HCT116 (cell line): ENCODE data around the gene TK2. TPM values are rescaled to one million over a fixed set of nuclear protein-coding genes. Genes with fewer than 3 reads are reported as not detected.

Experiments
- ATAC-seq: fragments of 200-7000 bp; cut with Tn5 transposase; 2 replicates; pipeline ENCODE4 v1.9.1; 2020; ENCODE audit warnings: mild to moderate bottlenecking, moderate library complexity
- BruUV-seq: library from RNA; stranded (reverse); fragments of 400-500 nt; replicated peaks from 2 replicates; lab custom pipeline; 2021; lab: Mats Ljungman, UMichigan
- CTCF ChIA-PET: fragments of 300-600 bp; sonication (Branson Sonifier 250); formaldehyde crosslinking; loops from one replicate; lab custom pipeline; 2021; ENCODE audit warnings: antibody characterized with exemption; lab: Charles Lee
- POLR2A ChIA-PET: fragments of 300-600, 350-600 bp; sonication (Branson Sonifier 250); formaldehyde crosslinking; loops from one replicate; lab custom pipeline; 2021; ENCODE audit warnings: antibody characterized with exemption; lab: Charles Lee
- RAD21 ChIA-PET, 2 experiments: fragments of 300-600 bp; sonication (Branson Sonifier 250); formaldehyde crosslinking; loops; one replicate each; lab custom pipeline; 2023; ENCODE audit warnings: low total read pairs in 2 of 2; ENCODE audit not compliant: uncharacterized antibody in 2 of 2, unreplicated experiment in 2 of 2, low non-redundant PET in 1 of 2; lab: Charles Lee
- DNase-seq: peaks from one replicate; pipeline ENCODE4 v3.0.0-alpha.2; 2010; ENCODE audit warnings: low read depth, low spot score
- H2AFZ ChIP-seq: fragments of 200-600 bp; shearing (Covaris generic), sonication (generic); 2 replicates; pipeline ENCODE4 v1.6.1; 2017; ENCODE audit warnings: low read depth, mixed run types, mixed read lengths, antibody characterized with exemption, low read length; ENCODE audit not compliant: poor library complexity, severe bottlenecking
- H3K27ac ChIP-seq: 2 replicates; pipeline ENCODE4 v1.5.1; 2012; ENCODE audit warnings: low read depth, low read length
- H3K27me3 ChIP-seq: fragments of 200-600 bp; sonication (generic); 2 replicates; pipeline ENCODE4 v1.6.1; 2016; ENCODE audit warnings: mixed run types, low read length, mixed read lengths; ENCODE audit not compliant: insufficient read depth
- H3K36me3 ChIP-seq, 2 experiments: fragments of 200-500 bp in 1 of 2; fragments of 200-600 bp in 1 of 2; sonication (Bioruptor generic) in 1 of 2; sonication (generic) in 1 of 2; 2 replicates each; pipeline versions ENCODE4 v1.5.1 to v1.6.1; 2014 to 2016; ENCODE audit warnings: low read length in 2 of 2, inconsistent platforms in 1 of 2, mixed read lengths in 1 of 2, mixed run types in 1 of 2; ENCODE audit not compliant: insufficient read depth in 2 of 2, control insufficient read depth in 1 of 2
- H3K4me1 ChIP-seq, 2 experiments: fragments of 200-600 bp in 1 of 2; sonication (generic) in 1 of 2; 2 replicates each; pipeline versions ENCODE4 v1.5.1 to v1.6.1; 2012 to 2017; ENCODE audit warnings: low read length in 2 of 2, inconsistent platforms in 1 of 2, mild to moderate bottlenecking in 1 of 2, mixed read lengths in 1 of 2, mixed run types in 1 of 2, moderate library complexity in 1 of 2; ENCODE audit not compliant: insufficient read depth in 2 of 2, control insufficient read depth in 1 of 2
- H3K4me2 ChIP-seq: fragments of 200-600 bp; sonication (generic); 2 replicates; pipeline ENCODE4 v1.6.1; 2017; ENCODE audit warnings: mixed run types, low read length, mixed read lengths
- H3K4me3 ChIP-seq, 2 experiments: fragments of 200-600 bp in 1 of 2; sonication (generic) in 1 of 2; replicated peaks in 1 of 2; 2 replicates each; pipeline ENCODE4 v1.5.1; 2011 to 2016; ENCODE audit warnings: low read length in 2 of 2, control low read depth in 1 of 2, low read depth in 1 of 2, mild to moderate bottlenecking in 1 of 2, mixed read lengths in 1 of 2, mixed run types in 1 of 2
- H3K79me2 ChIP-seq: fragments of 200-600 bp; sonication (generic); 2 replicates; pipeline ENCODE4 v1.6.1; 2017; ENCODE audit warnings: mild to moderate bottlenecking, mixed run types, low read length, moderate library complexity, mixed read lengths; ENCODE audit not compliant: insufficient read depth
- H3K9ac ChIP-seq: fragments of 200-600 bp; sonication (generic); 2 replicates; pipeline ENCODE4 v1.6.1; 2016; ENCODE audit warnings: low read length, mixed read lengths
- H3K9me2 ChIP-seq: fragments of 200-600 bp; sonication (generic), shearing (Covaris generic); 2 replicates; pipeline ENCODE4 v1.6.1; 2017; ENCODE audit warnings: mixed run types, mild to moderate bottlenecking, moderate library complexity; ENCODE audit not compliant: insufficient read depth
- H3K9me3 ChIP-seq, 2 experiments: fragments of 200-500 bp in 1 of 2; fragments of 200-600 bp in 1 of 2; sonication (Bioruptor generic) in 1 of 2; sonication (generic) in 1 of 2; 2 replicates each; pipeline ENCODE4 v1.6.1; 2014 to 2017; ENCODE audit warnings: low read length in 2 of 2, mixed read lengths in 2 of 2, inconsistent platforms in 1 of 2, low read depth in 1 of 2, mild to moderate bottlenecking in 1 of 2, mixed run types in 1 of 2, moderate library complexity in 1 of 2; ENCODE audit not compliant: control insufficient read depth in 1 of 2, insufficient read depth in 1 of 2
- H4K20me1 ChIP-seq: fragments of 200-600 bp; sonication (generic), shearing (Covaris generic); 2 replicates; pipeline ENCODE4 v1.6.1; 2017; ENCODE audit warnings: mixed run types, mild to moderate bottlenecking, moderate library complexity; ENCODE audit not compliant: insufficient read depth
- CBX3 ChIP-seq: IDR thresholded peaks from 2 replicates; pipeline ENCODE4 v1.6.1; 2012; ENCODE audit warnings: low read depth
- CEBPB ChIP-seq: IDR thresholded peaks from 2 replicates; pipeline ENCODE4 v1.6.1; 2012; ENCODE audit warnings: low read depth
- EZH2 ChIP-seq: fragments of 200-600 bp; sonication (generic); IDR thresholded peaks from 2 replicates; pipeline ENCODE4 v1.6.1; 2017; ENCODE audit warnings: antibody characterized with exemption, mixed run types
- EZH2phosphoT487 ChIP-seq: fragments of 200-600 bp; IDR thresholded peaks from 2 replicates; pipeline ENCODE4 v1.6.1; 2018; ENCODE audit warnings: antibody characterized with exemption, borderline replicate concordance
- FOSL1 ChIP-seq: IDR thresholded peaks from 2 replicates; pipeline ENCODE4 v1.6.1; 2012; ENCODE audit warnings: low read depth
- POLR2A ChIP-seq: IDR thresholded peaks from 2 replicates; pipeline ENCODE4 v1.7.0; 2011; ENCODE audit warnings: borderline replicate concordance; ENCODE audit not compliant: insufficient read depth, insufficient read length; ENCODE audit errors: extremely low read depth
- POLR2AphosphoS5 ChIP-seq: IDR thresholded peaks from 2 replicates; pipeline ENCODE4 v1.6.1; 2011; ENCODE audit warnings: mild to moderate bottlenecking, low read depth, low read length, moderate library complexity
- SP1 ChIP-seq: IDR thresholded peaks from 2 replicates; pipeline ENCODE4 v1.6.1; 2012; ENCODE audit warnings: low read depth
- TCF7L2 ChIP-seq: IDR thresholded peaks from 2 replicates; pipeline ENCODE4 v1.7.0; 2011; ENCODE audit warnings: borderline replicate concordance, inconsistent platforms; ENCODE audit not compliant: insufficient read depth, insufficient read length; ENCODE audit errors: extremely low read depth
- ZFX ChIP-seq: fragments of 450-650 bp; IDR thresholded peaks from 2 replicates; pipeline ENCODE4 v1.6.1; 2017
- intact Hi-C: fragments of 100-400 bp; cut with micrococcal nuclease; formaldehyde crosslinking; loops from 2 replicates; pipeline ENCODE4 v1.10.0; 2022
- total RNA-seq: library from RNA; stranded (reverse); gene quantifications from one replicate; pipeline ENCODE4 v1.2.1, GENCODE V29; 2021; ENCODE audit not compliant: unreplicated experiment
- TF ChIP-seq, protein P1 (sequence below): IDR thresholded peaks from 2 replicates; pipeline ENCODE4 v1.6.1; 2012
- TF ChIP-seq, protein P2 (sequence below): IDR thresholded peaks from 2 replicates; pipeline ENCODE4 v1.6.1; 2012; ENCODE audit warnings: low read depth

Gene TK2
- total RNA-seq, 1 experiment from 2014 or later = 15.4 TPM

DNA sequence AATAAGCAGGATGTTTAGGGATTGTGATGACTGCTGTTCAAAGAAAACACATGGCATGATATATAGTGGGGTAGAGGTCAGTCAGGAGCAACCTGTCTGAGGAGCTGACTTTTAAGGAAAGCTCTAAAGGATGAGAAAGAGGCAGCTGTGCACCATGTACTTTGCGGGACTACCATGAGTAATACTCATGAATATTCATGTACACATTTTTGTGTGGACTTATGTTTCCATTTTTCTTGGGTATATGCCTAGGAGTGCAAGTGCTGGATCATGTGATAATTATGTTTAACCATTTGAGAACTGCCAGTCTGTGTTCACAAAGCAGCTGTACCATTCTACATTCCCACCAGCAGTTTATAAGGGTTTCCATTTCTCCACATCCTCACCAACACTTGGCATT lies 87.0 kb downstream of the TK2 start:
- H4K20me1 ChIP-seq = no peaks in the 10 kb centered on the region
- no peak overlapping the region for H3K4me3 ChIP-seq
- no peaks in the 10 kb centered on the region for H3K36me3 ChIP-seq
- ChIA-PET RAD21 (no interaction called here), CTCF (interaction anchor here (1.5 kb wide), 1 partner anchor 56 kb away, joined by 4 read pairs; no protein-coding TSS in a partner anchor)
- TF ChIP-seq POLR2A (no peak), TCF7L2 (no peak), SP1 (no peak), CBX3 (no peak), FOSL1 (no peak), EZH2 (no peak), CEBPB (no peak), EZH2phosphoT487 (no peak), POLR2AphosphoS5 (no peak), ZFX (no peak)
- TF ChIP-seq, protein P1, sequence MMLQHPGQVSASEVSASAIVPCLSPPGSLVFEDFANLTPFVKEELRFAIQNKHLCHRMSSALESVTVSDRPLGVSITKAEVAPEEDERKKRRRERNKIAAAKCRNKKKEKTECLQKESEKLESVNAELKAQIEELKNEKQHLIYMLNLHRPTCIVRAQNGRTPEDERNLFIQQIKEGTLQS = no peak
- TF ChIP-seq, protein P2, sequence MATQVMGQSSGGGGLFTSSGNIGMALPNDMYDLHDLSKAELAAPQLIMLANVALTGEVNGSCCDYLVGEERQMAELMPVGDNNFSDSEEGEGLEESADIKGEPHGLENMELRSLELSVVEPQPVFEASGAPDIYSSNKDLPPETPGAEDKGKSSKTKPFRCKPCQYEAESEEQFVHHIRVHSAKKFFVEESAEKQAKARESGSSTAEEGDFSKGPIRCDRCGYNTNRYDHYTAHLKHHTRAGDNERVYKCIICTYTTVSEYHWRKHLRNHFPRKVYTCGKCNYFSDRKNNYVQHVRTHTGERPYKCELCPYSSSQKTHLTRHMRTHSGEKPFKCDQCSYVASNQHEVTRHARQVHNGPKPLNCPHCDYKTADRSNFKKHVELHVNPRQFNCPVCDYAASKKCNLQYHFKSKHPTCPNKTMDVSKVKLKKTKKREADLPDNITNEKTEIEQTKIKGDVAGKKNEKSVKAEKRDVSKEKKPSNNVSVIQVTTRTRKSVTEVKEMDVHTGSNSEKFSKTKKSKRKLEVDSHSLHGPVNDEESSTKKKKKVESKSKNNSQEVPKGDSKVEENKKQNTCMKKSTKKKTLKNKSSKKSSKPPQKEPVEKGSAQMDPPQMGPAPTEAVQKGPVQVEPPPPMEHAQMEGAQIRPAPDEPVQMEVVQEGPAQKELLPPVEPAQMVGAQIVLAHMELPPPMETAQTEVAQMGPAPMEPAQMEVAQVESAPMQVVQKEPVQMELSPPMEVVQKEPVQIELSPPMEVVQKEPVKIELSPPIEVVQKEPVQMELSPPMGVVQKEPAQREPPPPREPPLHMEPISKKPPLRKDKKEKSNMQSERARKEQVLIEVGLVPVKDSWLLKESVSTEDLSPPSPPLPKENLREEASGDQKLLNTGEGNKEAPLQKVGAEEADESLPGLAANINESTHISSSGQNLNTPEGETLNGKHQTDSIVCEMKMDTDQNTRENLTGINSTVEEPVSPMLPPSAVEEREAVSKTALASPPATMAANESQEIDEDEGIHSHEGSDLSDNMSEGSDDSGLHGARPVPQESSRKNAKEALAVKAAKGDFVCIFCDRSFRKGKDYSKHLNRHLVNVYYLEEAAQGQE = no peak
- TF ChIP-seq, all 23 proteins: peak for 0
- Histone ChIP-seq H3K27ac (no peak overlapping the region), H3K9me2 (no peaks in the 10 kb centered on the region), H3K4me1 (peaks cover 0 to 4% of the 10 kb centered on the region in 2 experiments; a peak in 2 of 4 replicates), H3K27me3 (peaks cover 13% of the 10 kb centered on the region), H3K4me2 (no peak overlapping the region), H3K79me2 (no peaks in the 10 kb centered on the region), H3K9me3 (no peaks in the 10 kb centered on the region), H3K9ac (no peak overlapping the region), H2AFZ (no peak overlapping the region)
- ATAC-seq (no peak), DNase-seq (no peak)
- BruUV-seq = no TSS peak
- intact Hi-C loops = no loop called here
- POLR2A ChIA-PET = no interaction called here
